Stimulated activated CD4-positive, alpha-beta T cell treated with anti-CD3 and anti-CD28 coated beads, Interleukin-1b, Interleukin-23, amount 100 ng/mL, for 48 hours (primary cell): ENCODE data around the gene FTO.
A peak's percentile ranks its signal among the peaks of the same experiment; 100 is the strongest.
"Not testable (repeated sequence)": the region's sequence is repeated elsewhere in the genome, so short reads cannot be mapped to it uniquely, and the experiment has no call there.

Source experiments
- DNase-seq: peaks from one replicate; pipeline ENCODE4 v3.0.0-alpha.2; 2020

FTO gene

DNA sequence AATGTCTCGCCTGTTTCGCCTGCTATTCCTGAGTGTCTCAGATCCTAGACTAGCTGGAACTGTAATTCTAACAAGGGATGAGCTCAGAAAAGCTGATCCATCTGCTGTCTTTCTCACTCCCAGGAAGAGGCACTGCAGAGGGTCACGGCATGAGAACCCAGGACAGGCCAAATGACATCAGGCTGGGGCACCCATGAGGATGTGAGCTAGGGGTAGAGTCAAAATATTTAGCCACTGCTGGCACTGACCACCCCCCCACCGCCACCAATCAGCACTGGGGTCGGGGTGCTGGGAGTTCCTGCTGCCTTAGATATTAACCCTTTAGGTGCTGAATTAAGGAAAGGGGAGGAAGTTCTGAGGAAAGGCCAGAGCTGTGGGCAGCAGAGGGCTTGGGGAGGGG lies 470.2 kb downstream of the FTO start:
- DNase-seq, result no peak

DNA sequence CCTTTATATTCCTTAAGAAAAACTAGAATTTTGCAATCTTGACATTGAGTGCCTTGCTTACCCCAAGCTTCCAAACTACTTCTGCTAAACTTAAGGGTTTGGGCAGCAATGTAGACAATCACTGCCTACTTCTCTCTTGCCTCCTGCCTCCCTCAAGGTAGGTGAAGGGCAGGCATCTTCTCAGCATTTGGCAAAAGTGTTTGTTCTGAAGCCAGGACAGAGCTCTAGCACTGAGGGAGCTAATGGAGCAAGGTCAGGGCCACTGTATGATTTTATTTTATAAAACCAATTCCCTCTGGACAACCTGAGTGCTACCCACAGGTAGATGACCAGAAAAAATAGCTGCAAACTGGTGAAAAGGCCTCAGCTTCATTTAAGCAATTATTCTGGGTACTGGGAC lies 470.8 kb downstream of the FTO start:
- DNase-seq, result no peak

DNA sequence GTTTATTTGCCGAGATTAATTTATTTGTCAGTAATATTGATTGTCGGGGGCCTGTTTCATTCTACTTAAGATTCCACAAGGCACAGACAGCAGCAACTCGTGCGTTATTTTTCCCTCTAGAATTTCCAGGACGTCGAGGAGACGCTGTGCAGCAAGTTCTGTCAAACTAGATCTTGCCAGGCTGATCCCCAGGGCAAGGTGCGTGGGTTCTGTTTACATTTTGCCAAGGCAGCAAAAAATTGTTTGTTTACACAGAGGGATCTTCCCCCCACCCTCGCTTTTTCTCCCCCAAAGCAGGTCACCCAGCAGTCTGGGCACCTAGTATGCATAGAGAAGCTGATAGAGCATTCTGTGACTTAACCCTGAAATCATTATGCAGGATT lies 471.2 kb downstream of the FTO start:
- DNase-seq, result no peak

DNA sequence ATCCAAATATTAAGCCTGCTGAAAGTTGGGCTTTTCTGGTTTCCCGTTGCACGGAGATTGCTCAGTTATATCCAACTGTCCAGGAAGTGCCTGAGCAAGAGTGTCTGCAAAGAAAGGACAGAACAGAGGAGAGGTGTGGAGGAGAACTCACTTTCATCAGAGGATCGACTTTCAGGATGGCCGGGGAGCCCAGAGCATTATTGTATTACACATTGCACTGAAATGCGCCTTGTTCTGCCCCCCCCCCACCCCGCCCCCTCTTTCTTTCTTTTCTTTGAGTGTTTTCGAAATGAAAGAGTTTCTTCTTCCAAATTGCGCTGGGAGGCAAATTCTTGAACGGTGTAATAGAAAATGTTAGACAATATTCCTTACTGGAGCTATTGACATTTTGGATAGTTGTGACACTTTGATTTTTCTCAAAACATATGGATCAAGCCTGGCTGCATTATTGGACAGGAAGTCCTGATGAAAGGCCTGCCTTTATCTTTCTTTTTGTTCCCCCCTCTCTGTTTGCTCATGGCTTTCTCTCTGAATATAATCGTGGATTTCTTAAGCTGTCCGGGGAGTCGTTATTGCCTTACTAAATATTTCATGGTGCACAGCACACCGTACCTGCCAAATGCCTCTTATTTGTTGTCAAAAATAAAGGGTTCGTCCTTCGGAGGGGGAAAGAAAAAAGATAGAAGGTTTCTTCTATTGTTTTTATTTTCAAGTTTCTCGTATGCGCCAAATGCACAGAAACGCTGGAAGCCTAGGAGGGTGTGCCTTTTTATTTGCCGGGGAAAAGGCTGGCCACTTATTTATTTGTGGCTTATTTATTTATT lies 471.8 kb downstream of the FTO start:
- DNase-seq, result no peak

DNA sequence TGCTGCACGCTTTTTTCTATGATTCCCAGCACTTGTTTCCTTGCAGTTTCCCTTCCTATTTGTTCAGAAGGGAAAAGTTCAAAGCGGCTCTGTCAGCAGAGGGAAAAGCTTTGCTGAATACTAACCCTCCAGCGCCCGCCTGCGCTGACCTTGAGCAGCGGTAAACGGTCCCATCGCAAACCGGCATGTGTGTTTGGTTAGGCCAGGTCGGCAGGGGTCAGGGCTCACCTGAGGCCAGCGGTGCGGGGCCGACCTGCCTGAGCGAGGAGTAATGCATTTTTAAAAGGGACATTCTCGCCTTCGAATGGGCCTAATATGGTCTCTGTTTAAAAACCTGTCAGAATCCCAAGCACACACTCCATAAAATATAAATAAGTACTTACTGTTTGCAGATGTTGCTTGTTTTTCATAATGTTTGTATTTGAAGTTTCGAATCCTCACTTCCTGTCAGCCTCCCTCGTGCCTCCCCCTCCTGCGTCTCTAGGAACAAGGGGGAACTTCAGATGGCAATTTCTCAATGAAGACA lies 472.5 kb downstream of the FTO start:
- no peak for DNase-seq

DNA sequence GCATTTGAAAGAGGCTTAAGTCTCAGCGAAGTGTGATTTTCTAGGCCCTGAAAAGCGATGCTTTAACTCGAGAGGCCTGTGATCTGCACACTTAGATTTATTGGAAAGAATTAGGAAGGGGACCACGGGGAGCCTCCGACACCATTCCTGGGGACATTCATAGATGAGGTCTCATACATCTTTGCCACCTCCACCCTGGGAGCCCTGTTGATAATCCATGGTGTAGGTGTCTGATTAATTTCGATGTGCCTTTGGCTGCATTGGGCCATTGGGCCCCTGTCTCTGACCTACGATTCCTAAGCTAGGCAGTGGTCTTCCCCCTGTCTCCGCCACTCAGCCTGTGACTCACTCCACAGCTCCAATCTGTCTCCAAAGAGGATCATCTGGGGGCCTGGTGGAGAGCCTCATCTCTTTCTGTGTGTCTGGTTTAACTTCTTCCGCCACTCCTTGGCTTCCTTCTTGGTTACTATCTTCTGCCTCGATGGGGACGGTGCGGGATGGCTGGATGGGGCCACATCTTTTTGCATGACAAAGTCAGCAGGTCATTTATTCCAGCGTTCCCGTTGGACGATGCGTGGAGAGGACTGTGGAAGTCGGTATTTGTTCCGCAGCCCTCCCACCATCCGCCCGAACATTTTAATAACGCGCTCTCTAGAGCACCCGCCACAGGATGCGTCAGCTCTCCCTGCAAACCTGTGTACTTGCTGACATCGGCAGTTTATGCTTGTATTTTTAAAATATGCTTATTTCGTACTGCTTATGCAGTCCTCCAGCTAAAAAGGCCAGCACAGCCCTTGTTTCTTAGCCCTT lies 473.3 kb downstream of the FTO start:
- no peak for DNase-seq

DNA sequence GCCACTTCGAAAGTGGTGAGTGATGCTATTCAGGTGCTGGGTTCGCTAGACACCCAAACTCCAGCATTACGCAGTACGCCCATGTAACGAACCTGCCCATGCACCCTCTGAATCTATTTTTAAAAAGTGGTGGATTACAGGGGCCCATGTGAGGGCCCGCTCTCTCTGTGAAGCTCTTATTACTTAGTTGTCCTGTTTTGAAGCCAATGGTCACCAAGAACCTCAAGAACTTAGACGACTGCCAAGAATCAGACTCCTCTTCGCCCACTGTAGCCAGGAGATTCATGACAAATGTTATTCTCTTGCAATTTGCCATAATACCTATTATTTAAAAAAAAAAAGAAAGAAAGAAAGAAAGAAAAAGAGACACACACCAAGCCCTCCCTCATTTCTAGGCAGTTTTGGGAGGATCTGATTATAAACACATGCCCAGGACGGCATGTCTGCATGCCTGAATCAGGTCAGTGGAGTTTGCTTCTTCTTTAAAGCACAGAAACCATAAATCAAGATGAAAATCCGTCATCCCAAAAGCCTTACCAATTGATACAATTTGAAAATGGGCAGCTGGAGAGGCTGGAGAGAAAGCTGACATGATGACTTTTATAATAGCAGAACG lies 474.0 kb downstream of the FTO start:
- no peak for DNase-seq

DNA sequence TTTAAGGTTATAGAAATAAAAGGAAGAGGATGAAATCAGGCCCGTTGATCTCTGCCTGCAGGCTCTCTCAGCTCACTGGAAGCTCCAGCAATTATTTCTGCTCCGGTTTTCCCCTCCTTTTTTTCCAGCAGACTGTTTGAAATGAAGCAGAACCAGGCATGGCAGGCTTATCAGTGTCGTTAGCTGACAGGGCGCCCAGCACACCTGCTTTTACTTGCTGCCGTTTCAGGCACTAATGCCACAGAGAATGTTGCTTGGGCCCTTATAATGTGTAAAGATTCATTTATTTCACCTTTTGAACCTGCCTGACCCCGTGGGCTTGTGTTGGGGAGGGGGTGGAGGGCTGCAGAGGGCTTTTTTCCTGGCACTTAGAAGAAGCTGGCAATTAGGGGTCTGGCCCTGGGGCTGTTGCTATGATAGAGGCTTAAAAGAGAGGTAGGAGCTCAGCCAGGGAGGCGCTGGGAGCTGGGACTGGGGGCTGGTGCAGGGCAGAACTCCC lies 474.6 kb downstream of the FTO start:
- DNase-seq, result no peak

DNA sequence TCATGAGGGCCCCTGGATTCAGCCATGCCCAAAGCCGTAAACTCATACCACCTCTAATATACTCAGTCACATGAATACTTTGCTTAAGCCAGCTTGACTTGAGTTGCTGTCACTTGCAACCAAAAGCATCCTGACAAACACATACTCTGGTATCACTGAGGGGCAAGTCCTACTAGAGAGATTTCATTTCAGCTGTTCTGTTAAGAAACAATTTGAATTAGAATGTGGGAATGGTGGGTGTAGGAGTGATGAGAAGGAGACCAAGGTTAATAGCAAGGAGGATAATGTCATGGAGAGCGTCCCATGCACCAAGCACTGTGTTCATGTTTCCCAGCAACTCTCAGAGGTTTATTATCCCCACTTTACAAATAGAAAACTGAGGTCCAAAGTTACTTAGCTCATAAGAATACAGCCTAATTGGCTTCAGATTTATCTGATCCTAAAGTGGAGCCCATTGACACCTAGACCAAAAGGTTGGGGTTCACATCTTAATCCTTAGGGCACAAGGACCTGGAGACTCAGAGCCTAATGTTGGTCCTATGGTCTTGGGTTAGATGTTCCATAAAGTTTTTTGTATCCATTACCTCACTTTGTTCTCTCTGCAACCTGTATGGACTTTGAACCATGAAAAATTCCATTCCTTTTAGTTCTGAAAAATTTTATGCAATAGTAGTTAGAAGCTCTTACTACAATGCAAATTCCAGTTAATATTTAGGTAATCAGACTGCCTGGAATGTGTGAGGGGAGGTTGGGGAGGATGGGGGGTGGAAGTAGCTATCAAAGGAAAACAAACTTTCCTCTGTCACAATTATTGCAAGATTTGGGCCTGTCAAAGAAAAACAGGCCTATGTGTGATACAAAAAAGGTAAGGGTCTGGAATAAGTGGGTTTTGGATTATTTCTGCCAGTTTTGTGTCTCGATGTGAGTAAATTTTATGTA lies 476.7 kb downstream of the FTO start:
- DNase-seq, result no peak

DNA sequence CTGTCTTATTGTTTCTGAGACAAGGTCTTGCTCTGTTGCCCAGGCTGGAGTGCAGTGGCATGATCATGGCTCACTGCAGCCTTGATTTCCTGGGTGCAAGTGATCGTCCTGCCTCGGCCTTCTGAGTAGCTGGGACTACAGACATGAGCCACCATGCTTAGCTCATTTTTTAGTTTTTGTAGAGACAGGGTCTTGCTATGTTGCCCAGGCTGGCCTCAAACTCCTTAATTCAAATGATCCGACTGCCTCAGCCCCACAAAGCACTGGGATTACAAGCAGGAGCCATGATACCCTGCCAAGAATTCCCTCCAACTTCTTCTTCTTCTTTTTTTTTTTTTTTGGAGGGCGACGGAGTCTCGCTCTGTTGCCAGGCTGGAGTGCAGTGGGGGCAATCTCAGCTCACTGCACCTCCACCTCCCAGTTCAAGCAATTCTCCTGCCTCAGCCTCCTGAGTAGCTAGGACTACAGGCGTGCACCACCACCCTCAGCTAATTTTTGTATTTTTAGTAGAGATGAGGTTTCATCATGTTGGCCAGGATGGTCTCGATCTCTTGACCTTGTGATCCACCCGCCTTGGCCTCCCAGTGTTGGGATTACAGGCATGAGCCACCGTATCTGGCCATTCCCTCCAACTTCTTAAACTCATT lies 477.9 kb downstream of the FTO start:
- not testable (repeated sequence) for DNase-seq

DNA sequence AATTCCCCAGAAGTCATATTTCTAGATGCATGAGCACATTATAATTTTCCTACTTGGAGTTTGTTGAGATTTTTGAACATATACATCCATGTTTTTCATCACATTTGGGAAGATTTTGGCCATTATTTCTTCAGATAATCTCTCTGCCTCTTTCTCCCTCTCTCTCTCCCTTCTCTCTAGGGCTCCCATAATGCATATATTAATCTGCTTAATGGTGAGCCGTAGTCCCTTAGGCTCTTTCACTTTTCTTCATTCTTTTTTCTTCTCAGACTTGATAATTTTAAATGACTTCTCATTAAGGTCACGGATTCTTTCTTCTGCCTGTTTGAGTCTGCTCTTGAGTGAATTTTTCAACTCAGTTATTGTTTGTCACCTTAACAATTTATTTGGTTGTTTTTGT lies 481.1 kb downstream of the FTO start:
- no peak for DNase-seq

DNA sequence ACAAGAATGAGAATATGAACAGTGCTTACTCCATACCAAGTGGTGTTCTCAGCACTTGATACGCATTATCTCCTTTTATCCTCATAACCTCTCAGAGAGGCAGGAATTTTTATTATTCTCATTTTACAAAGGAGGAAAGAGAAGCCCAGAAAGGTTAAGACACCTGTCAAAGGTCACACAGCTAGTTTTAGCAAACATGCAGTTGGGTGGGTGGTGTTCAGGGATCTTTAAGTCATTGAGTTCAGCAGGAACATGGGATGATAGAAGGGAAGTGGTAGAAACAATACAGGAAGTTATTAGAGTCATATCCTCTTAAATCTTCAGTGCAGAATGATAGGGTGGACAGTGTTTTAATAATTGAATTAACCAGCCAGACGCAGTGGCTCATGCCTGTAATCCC lies 487.2 kb downstream of the FTO start:
- no peak for DNase-seq

DNA sequence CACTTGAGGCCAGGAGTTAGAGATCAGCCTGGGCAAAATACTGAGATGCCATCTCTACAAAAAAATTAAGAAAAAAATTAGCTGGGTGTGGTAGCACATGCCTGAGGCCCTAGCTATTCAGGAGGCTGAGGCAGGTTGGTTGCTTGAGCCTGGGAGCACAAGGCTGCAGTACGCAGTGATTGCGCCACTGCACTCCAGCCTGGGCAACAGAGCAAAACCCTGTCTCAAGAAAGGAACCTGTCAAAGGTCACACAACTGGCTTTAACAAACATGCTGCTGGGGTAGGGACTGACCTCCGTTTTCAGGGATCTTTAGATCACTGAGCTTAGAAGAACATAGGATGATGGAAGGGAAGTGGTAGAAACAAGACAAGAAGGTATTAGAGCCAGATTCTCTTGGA lies 487.6 kb downstream of the FTO start:
- no peak for DNase-seq

DNA sequence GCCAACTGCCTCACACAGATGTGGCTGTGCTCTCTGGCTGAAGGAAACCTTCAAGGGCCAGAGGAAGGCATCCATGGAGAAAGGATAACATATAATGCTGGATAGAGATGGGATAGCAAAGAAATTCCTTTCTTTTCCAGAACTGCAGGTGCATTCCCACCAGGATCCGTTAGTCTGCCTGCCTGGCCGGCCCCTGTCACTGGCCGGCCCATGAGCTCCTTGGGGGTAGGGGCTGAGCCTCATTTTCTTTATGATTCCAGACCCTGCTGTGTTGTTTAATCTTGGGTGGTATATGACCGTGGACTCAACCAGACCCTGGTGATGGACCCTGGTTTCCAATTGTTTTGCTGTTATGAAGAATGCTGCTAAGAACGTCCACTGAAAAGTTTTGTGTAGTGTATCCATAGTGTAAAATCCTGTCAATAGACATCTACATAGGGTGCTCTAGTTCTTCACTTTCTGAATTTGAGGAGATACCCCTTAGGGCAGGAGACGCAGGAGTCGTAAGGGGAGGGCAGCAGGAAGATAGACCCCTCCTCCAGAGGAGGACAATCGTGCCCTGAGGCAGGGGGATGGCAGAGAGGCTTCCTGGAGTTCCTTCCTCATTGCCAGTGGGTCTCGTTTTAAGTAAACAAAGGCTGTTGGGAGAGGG lies 489.2 kb downstream of the FTO start:
- no peak for DNase-seq

DNA sequence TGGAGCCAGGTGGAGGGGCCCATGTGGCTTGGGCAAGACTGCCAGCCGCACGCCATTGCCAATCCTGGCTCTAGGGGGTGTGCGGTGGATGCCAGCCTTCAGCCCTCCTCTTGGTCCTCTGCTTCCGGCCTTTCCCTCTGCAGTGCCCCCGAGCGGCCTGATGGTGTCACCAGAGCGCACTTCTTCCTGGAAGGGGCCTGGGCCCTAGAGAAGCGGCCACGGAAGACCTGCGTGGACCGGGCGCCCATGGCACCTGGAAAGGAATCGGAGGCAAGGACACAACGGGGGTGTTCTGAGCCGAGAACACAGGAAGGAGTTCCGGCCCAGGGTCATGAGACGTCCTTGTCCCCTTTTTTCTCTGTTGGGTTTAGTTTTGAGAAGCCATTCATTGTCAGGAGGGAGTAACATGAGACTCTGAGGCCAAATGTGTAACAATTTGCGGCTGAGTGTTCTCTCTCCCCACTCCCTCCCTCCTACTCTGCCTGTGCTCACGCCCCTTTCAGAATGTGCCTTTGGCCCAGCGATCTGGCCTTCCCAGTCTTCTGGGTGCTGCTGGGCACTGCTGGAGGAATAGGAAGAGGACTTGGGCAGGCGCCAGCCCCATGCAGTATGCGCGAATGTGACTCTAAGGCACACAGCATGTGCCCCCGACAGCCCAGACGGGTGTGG lies 489.8 kb downstream of the FTO start:
- DNase-seq, result peak; percentile 36

DNA sequence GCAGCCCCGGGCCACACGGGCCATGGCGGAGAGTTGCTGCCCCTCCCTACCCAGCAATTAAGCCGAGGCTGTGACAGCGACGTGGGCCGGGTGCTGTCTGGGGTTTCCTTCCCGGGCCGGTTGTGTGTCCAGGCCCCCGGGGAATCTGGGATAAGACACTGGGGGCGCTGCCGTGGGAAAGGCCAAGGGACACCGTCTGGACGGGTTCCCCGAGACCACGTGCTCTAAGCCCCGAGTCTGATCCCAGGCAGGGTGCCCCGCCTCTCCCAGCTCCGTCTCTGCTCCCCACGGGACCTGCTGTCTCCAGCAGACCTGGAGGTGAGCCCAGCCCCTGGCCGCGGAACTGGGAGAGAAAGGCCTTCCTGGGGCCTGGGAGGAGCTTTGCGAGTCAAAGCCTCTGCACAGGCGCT lies 490.4 kb downstream of the FTO start:
- DNase-seq, result no peak

DNA sequence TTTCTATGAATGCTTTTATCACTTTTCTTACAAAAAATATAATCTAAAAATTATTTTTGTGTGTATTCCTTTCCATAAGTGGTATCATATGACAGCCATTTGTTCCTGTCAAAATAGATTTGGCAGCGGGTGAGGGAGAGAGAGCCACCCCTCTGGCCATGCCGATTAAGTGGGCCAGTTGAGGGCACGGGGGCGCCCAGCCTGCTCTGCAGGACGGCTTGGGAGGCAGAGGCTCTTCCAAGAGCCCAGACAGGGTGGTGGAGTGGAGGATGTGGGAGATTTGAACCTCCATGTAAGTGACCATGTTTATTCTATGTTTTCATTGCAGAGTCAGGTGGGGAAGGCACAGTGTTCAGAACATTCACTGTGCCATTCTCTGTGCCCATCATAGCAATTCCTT lies 493.8 kb downstream of the FTO start:
- no peak for DNase-seq

DNA sequence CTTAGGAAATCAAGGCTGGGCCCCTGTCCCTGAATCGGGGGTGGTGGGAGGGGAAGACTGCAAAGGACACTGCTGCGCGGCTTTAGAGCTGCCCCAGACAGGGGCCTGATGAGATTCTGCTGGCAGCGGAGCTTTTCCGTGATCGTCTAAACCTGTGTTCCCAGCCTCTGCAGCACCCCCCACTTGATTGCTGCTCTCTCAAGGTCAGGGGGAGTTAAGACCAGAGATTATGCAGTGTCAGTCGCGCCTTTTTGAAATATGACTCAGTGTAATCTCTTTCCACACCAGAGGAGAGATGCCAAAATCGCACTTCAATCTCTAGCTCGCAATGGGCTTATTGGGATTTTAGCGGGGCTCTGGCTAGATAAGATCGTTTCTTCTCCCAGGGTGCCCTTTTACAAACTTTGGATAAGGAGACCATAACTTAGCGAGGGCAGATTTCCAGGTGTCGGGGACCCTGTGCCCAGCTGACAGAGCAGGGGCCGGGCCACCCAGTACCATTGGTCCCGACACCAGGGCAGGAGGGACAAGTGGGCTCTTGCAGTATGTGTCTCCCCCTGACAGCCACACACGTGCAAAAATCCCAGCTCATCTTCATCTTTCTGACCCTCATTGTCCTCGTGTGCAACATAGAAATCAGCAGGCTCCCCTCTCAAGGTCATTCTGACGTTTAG lies 495.7 kb downstream of the FTO start:
- no peak for DNase-seq

DNA sequence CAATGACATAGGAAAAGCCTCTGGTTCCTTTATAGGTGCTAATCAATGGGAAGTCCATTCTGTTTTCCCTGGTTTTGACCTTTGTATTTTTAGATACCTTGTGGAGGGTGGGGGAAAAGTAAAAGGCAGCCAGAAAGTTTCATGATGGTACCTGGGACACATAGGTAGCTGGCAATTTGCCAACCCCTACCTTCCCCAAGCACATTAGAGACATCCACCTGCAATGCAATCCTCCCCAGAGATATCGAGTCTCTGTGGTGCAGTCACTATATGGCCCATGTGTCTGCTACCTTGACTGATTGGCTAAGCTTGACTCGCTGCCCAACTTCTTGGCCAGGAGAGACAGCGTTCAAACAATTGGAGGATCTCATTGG lies 496.2 kb downstream of the FTO start:
- no peak for DNase-seq

DNA sequence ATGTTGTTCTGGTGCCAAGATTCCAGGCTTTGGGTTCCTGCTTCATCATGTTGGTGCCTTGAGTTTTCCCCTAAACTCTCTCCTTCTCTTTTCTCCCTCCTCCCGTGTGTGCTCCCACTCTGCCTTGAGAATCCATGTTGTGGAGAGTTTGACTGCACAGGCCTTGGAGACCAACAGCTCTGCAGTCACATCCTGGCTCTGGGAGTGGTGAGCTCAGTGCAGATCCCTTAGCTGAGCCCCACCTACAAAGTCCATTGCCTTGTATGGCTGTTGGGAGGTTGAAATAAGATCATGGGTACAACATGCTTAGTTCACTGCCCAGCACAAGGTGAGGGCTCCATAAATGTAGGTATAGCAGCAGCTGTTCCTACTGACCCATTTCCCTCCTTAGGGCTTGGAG lies 496.8 kb downstream of the FTO start:
- DNase-seq, result no peak
